ENCODE results near the gene GRAP.

GRAP gene

DNA sequence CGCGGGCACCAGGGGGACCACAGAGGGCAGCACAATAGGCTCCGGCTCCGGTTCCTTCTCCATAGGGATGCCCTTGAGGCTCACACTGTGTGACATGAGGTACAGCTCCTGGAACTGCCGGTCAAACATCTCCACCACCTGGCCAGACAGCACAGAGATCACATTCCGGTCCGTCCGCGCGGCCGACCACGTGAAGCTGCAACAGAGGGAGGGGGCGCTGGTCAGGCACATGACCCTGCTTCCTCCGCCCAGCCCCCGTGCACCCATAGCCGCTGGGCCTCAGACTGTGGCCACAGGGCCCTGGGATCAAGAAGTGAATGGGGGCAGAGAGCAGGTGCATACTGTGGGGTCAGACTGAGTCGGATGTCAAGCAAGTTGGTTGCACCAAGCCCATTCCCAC, 68.1 kb downstream of the GRAP start:
- H3K4me1 ChIP-seq (ENCODE audit: insufficient read depth, low read length, severe bottlenecking): no peaks in the 10 kb centered on the region
- H3K9me2 ChIP-seq (ENCODE audit: low read depth, low read length): no peaks in the 10 kb centered on the region
- no peak overlapping the region for H3K27ac ChIP-seq (ENCODE audit: low read depth, low read length, poor library complexity, severe bottlenecking)
- H3K27me3 ChIP-seq (ENCODE audit: insufficient read depth, low read length): no peaks in the 10 kb centered on the region
- no peaks in the 10 kb centered on the region for H4K20me1 ChIP-seq (ENCODE audit: insufficient read depth, low read length)
- no peaks in the 10 kb centered on the region for H3K9me3 ChIP-seq (ENCODE audit: low read length)
- no peak overlapping the region for H2AFZ ChIP-seq (ENCODE audit: low read length)
- TF ChIP-seq, protein P1, sequence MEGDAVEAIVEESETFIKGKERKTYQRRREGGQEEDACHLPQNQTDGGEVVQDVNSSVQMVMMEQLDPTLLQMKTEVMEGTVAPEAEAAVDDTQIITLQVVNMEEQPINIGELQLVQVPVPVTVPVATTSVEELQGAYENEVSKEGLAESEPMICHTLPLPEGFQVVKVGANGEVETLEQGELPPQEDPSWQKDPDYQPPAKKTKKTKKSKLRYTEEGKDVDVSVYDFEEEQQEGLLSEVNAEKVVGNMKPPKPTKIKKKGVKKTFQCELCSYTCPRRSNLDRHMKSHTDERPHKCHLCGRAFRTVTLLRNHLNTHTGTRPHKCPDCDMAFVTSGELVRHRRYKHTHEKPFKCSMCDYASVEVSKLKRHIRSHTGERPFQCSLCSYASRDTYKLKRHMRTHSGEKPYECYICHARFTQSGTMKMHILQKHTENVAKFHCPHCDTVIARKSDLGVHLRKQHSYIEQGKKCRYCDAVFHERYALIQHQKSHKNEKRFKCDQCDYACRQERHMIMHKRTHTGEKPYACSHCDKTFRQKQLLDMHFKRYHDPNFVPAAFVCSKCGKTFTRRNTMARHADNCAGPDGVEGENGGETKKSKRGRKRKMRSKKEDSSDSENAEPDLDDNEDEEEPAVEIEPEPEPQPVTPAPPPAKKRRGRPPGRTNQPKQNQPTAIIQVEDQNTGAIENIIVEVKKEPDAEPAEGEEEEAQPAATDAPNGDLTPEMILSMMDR (IDR thresholded peaks at IDR 0.05; ENCODE audit: low read length): no peak
- no peak for TF ChIP-seq EZH2 (IDR thresholded peaks at IDR 0.05; ENCODE audit: borderline replicate concordance, low read length)
- H3K9ac ChIP-seq (ENCODE audit: low read length): no peak overlapping the region
- H3K79me2 ChIP-seq (ENCODE audit: insufficient read depth, low read length): no peaks in the 10 kb centered on the region
- H3K4me3 ChIP-seq (ENCODE audit: low read depth, low read length, poor library complexity, severe bottlenecking): no peak overlapping the region
- no peak overlapping the region for H3K4me2 ChIP-seq (ENCODE audit: low read length)
- peaks cover 25% of the 10 kb centered on the region; the same call in 1 of the 2 replicates for H3K36me3 ChIP-seq (ENCODE audit: insufficient read depth, low read length)
- H3F3A ChIP-seq (ENCODE audit: insufficient read depth, low read length): no peaks in the 10 kb centered on the region

DNA sequence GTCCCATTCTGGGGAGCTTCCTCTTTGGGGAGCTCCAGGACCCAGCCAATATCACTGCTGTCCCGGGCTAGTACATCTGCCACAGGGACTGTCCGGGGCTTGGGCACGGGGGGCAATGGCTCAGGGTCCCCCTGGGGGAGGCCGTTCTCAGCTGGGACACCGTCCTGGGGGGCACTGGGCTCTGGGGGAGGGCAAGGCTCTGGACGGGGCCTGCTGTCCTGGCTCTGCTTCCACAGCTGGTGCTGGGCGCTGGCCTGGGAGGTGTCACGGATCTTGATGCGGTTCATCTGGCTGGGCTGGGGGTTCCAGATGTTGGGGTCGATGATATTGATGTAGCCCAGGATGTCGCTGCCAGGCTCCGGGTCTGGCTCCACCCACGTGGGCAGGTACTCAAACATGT, 68.7 kb downstream of the GRAP start:
- TF ChIP-seq, protein P1 (IDR thresholded peaks at IDR 0.05; ENCODE audit: low read length): no peak
- no peak for TF ChIP-seq EZH2 (IDR thresholded peaks at IDR 0.05; ENCODE audit: borderline replicate concordance, low read length)

DNA sequence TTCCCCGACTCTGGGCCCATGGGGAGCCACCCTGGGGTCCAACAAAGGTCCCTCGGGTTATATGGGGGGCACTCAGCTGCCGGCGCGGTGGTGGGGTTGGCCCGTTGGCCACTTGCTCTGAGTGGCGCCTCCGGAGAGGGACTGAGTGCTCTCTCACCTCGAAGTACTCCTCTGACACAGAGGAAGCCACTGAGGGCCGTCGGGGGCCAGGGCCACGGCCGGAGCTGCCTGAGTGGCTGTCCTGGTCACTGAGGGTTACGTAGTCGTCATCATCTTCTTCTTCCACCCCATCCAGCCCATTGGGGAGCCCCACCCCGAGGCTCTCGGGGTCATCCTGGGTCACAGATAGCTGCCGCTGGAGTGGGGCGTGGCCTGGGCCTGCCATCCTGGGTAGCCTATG, 69.1 kb downstream of the GRAP start:
- H3K79me2 ChIP-seq (ENCODE audit: insufficient read depth, low read length): no peaks in the 10 kb centered on the region
- no peaks in the 10 kb centered on the region for H3K9me3 ChIP-seq (ENCODE audit: low read length)
- H2AFZ ChIP-seq (ENCODE audit: low read length): no peak overlapping the region
- H3K27ac ChIP-seq (ENCODE audit: low read depth, low read length, poor library complexity, severe bottlenecking): no peak overlapping the region
- no peaks in the 10 kb centered on the region for H3F3A ChIP-seq (ENCODE audit: insufficient read depth, low read length)
- no peaks in the 10 kb centered on the region for H3K9me2 ChIP-seq (ENCODE audit: low read depth, low read length)
- TF ChIP-seq, protein P1 (IDR thresholded peaks at IDR 0.05; ENCODE audit: low read length): no peak
- no peak overlapping the region for H3K4me3 ChIP-seq (ENCODE audit: low read depth, low read length, poor library complexity, severe bottlenecking)
- H3K36me3 ChIP-seq (ENCODE audit: insufficient read depth, low read length): peaks cover 25% of the 10 kb centered on the region; the same call in 1 of the 2 replicates
- no peaks in the 10 kb centered on the region for H3K4me1 ChIP-seq (ENCODE audit: insufficient read depth, low read length, severe bottlenecking)
- H3K4me2 ChIP-seq (ENCODE audit: low read length): no peak overlapping the region
- H4K20me1 ChIP-seq (ENCODE audit: insufficient read depth, low read length): no peaks in the 10 kb centered on the region
- no peak overlapping the region for H3K9ac ChIP-seq (ENCODE audit: low read length)
- H3K27me3 ChIP-seq (ENCODE audit: insufficient read depth, low read length): no peaks in the 10 kb centered on the region

More for the DNA sequence above, 68.7 kb downstream of the GRAP start:
- no peaks in the 10 kb centered on the region for H3K79me2 ChIP-seq (ENCODE audit: insufficient read depth, low read length)
- H3F3A ChIP-seq (ENCODE audit: insufficient read depth, low read length): no peaks in the 10 kb centered on the region
- no peaks in the 10 kb centered on the region for H3K27me3 ChIP-seq (ENCODE audit: insufficient read depth, low read length)
- no peaks in the 10 kb centered on the region for H3K4me1 ChIP-seq (ENCODE audit: insufficient read depth, low read length, severe bottlenecking)
- H2AFZ ChIP-seq (ENCODE audit: low read length): no peak overlapping the region
- no peaks in the 10 kb centered on the region for H4K20me1 ChIP-seq (ENCODE audit: insufficient read depth, low read length)
- H3K36me3 ChIP-seq (ENCODE audit: insufficient read depth, low read length): peaks cover 25% of the 10 kb centered on the region; the same call in 1 of the 2 replicates
- no peak overlapping the region for H3K9ac ChIP-seq (ENCODE audit: low read length)
- H3K9me2 ChIP-seq (ENCODE audit: low read depth, low read length): no peaks in the 10 kb centered on the region
- no peak overlapping the region for H3K27ac ChIP-seq (ENCODE audit: low read depth, low read length, poor library complexity, severe bottlenecking)
- H3K9me3 ChIP-seq (ENCODE audit: low read length): no peaks in the 10 kb centered on the region
- H3K4me2 ChIP-seq (ENCODE audit: low read length): no peak overlapping the region
- H3K4me3 ChIP-seq (ENCODE audit: low read depth, low read length, poor library complexity, severe bottlenecking): no peak overlapping the region

All from OCI-LY1 (cell line).